NCI-H2107 treated with DMSO at 0.1 percent for 48 hours (cell line): ENCODE results near the gene RMDN3.

Source experiments
- DNase-seq: peaks from one replicate; lab custom pipeline; 2025; ENCODE audit not compliant: unreplicated experiment; lab: John Stamatoyannopoulos, UW

The RMDN3 gene

DNA sequence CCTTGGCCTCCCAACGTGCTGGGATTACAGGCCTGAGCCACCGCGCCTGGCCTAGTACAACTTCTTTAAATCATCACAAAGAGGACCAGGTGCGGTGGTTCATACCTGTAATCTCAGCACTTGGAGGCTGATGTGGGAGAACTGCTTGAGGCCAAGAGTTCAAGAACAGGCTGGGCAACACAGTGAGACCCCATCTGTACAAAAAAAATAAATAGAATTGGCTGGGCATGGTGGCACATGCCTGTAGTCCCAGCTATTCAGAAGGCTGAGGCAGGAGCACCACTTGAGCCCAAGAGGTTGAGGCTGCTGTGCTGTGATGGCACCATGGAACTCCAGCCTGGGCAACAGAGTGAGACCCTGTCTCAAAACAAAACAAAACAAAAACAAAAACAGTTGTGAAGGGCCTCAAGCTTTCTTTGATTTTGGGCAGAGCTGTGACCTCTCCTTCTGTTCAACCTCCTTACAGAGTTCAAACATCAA is 5.9 kb downstream of the RMDN3 start:
- no peak for DNase-seq

DNA sequence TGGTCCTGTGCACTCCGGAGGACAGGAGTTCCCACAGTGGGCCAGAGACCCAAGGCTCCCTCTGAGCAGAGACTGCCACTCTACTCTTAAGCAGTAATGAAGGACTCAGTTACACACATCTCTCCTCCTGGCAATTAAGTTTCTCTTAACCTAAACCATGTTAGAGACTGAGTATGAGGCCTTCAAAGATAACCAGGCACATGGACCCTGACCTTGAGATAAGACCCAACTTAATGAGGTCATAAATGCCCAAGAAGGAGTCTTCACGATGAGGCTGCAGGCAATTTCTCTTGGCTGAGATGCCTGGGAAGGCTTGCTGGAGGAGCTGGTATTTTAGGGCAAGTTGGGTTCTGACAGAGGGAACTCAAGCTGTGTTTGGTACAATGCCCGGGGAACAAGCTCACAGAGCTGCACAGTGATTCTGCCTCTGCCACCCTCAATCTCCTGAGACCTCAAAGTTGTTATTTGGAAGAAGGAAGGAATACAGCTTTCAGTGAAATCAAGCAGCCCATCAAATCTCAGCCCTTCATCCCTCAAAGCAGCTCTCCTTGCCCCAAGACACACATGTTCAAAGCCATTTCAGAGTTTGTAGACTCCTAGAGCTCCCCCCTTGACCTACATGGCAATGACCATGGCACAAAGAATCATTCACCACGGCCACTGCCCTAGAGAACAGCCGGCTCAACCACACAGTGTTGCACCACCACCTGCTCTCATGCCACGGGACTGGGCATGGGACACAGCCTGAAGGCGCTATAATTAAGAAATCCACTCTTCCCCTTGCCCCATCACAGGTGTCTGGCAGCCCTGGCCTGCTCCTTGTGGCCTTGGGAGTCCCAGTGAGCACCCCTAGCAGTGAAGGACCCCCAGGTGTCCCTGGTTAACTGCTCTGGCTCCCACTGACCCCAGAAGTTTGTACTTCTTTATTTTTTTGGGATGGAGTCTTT is 7.1 kb downstream of the RMDN3 start:
- DNase-seq = no peak

DNA sequence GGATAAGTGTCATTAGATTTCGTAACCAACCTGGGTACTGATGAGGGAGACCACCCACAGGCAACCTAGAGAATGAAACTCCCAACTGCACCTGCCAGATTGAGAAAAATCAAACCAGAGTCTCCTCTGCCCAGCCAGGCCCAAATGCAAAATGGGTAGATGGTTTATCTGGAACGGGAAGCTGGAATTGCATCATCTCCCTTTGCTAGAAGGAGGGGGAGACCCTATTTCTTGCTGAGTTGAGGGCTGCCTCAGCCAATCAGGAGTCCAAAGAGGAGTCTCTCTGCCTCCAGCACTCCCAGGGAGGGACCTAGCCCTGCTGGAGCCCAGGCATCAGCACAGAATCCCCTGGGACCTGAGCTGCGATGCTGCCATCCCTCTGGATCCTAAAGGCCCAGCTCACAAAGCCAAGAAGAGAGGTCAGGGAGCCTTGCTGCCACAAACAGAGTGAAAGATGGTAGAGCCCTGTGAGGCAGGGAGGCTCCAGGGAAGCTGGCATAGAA is 8.1 kb downstream of the RMDN3 start:
- DNase-seq = no peak

DNA sequence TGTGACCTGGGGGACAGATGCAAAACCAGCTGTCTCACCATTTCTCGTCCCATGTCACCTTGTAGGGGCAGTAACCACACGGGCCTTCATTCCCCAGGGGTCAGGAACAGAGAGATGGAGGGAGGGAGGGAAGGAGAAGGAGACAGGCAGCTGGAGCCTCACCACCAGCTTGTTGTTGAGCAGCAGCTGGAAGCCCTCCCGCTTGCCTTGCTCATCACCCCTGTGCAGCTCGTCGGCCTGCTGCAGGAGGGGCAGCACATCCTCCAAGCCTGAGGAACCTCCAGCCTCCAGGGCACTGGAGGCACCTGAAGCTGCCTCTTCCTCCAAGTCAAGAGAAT is 10.3 kb downstream of the RMDN3 start:
- DNase-seq = no peak

DNA sequence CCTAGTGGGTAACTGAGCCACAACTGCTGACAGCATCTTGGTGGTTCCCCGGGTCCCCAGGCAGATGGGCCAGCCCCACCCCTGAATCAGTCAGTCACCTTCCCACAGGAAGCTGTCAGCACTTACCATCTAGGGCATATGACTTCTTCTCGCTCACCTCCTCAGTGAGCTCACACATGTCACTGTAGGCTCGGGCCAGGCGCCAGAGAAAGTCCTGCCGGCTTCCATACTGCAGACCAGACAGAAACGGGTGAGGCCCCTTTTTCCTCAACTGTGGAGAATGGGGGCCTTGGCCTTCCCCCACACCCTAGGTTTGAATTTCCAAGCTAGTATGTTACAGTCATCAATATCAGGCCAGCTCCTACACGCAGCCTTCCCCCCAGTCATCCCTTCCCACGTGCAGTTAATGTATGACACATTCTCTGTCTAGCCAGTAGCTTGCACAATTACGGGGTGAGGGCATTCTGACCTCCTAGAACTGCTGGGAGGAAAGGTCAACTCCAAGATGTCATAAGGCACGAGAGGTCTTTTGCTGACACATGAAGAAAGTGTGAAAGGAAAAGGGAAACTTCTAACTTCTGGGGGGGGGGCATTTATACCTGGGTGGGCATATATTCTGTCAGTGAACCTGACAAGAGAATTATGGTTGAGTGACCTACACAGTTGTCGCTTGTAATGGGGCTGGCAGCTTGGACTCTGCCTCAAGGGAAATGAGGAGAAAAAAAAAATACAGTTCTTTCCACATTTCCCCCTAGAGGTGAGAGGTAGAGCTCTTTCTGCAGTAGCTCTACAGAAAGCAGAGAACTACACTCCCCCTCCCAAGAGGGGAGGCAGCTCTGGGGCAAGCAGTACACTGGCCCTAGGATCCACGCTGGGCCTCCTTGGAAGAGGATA is 10.9 kb downstream of the RMDN3 start:
- no peak for DNase-seq

DNA sequence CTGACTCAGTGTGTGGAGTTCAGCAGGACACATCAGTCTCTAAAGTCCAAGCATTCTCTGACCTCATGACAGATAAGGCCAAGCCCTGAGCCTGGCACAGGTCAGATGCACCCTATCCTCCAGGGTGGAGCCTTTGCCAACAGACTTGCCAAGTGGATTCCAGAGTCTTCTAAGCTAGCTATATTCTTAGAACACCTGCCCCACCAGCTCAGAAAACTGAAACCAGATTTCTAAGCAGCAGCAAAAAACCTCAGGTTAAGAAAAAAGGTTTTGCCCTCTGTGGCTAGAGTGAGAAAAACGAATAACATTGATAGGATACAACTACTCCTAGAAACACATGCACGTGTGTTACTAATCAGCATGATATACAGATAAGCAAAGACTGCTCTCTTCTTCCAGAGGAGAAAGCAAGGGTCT is 11.6 kb downstream of the RMDN3 start:
- DNase-seq = no peak

DNA sequence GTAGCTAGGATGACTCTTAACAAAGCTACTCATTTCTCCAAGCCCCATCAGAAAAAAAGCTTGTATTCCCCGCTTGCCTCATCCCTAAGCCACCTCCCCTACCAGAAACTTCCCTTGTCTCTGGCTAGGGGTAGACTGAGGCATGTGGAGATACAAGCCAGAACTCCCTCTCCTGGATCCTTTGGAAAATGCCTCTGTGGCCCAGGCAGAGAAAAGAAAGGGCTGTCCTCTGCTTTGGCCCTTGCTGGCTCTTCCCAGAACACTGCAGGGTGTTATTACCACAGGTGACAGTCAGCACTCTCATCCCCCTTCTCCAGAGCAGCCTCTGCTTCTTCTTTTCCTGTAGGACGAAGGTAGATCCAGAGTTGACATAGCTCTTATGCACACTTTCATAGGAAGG is 15.2 kb downstream of the RMDN3 start:
- DNase-seq = no peak

DNA sequence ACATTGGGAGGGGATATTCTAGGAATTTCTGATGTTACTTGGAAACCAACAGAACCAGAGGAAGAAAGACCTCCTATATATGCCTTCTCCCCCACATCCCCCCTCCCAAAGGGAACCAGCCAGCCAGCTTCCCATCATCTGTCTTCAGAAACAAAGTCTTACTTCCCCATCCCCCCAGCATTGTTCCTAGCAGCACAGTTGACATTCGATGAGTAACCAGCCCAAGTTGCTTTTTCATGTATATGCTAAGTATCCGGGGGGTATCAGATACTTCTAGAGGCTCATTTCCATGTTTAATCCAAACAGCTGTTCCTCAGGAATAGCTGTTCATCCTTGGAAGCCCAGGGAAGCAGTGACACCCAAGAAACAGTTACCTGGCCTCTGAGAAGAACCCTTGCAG is 16.0 kb downstream of the RMDN3 start:
- no peak for DNase-seq

DNA sequence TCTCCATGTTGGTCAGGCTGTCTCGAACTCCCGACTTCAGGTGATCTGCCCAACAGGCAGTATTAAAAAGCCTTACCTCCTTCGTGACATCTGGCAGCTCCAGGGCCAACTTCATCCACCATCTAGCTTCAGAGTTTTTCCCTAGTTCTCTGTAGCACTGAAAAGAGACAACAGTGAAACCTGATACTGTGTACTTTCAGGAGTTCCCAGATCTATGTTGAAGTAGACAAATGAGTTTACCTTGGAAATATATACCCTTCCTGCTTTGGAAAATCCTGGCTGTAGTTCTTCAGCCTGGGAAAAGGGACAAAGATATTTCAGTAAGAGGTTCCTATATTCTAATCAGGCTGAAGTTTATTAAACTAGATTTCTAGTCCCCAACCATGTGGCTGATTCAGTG is 18.0 kb downstream of the RMDN3 start:
- peak; percentile 29 for DNase-seq

DNA sequence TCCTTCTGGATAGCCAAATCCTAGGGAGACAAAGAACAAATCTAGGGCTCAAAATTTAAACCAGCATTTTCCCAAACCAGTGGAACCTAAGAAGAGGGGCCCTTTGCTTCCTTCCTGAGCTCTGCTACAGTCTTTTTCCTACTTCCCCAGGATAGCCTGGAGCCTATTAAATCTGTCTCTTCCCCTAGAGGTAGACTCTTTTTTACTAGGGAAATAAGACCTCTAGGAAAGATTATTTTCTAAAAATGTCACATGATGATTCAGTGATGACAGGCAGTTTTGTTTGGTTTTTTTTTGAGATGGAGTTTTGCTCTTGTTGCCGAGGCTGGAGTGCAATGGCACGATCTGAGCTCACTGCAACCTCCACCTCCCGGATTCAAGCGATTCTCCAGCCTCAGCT is 18.5 kb downstream of the RMDN3 start:
- no peak for DNase-seq

DNA sequence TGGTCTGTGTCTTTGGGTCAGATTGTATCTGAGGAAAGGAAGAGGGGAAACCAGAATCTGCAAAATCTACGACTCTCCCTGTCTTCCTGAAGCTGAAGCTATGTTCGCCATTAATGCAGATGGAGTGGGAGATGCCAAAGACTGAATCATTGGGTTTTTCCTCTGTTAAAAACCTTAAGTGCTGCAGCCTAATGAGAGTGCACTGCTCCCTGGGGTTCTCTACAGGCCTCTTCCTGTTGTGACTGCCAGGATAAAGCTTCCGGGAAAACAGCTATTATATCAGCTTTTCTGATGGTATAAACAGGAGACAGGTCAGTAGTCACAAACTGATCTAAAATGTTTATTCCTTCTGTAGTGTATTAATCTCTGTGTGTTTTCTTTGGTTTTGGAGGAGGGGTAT is 24.0 kb downstream of the RMDN3 start:
- no peak for DNase-seq

DNA sequence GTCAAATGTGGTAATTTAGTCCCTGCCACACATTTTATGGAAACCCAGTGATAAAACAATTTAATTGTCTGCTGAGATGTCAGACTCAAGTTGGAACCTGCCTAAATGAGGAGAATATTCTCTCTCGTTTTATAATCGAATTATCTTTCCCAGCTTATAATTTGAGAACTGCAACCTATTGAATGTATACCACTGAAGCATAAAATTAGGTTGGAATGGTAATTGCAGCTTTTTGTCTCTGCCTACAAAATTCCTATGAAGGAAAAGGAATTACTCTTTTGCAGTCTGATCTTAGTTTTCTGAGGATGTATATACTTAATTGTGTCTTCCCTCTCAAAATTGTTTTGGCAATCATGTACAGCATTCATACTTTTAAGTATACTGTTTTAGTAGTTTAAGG is 31.1 kb downstream of the RMDN3 start:
- no peak for DNase-seq

DNA sequence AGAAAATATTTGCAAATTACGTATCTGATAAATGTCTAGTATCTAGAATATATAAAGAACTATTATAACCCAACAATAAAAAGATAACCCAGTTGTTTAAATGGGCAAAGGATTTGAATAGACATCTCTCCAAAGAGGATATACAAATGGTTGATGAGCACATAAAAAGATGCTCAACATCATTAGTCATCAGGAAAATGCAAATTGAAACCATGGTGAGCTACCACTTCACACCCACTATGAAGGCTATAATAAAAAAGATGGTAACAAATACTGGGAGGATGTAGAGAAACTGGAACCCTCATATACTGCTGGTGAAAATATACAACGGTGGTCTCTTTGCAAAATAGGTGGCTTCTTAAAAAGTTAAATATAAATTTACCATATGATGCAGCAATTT is 32.1 kb downstream of the RMDN3 start:
- DNase-seq = no peak

DNA sequence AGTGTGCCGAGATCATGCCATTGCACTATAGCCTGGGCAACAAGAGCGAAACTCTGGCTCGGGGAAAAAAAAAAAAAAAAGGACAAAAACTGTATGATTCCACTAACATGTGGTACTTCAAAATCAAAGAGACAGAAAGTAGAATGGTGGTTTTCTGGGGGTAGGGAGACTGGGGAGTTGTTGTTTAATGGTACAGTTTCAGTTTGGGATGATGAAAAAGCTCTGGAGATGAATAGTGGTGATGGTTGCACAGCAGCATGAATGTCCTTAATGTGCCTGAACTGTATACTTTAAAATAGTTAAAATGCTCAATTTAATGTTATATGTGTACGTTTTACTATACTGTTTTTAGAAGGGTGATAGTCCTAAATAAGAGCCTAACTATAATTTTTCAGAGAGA is 32.7 kb downstream of the RMDN3 start:
- no peak for DNase-seq

DNA sequence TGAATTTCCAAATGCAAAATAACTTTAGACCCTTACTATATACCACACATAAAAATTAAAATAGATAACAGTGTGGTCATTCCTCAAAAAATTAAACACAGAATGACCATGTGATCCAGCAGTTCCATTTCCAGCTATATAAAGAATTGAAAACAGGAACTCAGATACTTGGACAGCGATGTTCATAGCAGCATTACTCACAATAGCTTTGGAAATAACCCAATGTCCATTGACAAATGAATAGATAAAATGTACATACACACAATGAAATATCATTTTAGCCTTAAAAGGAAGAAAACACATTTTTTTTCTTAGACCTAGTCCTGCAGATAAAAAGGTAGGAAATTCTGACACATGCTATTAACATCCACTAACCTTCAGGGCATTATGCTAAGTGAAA is 33.4 kb downstream of the RMDN3 start:
- no peak for DNase-seq

DNA sequence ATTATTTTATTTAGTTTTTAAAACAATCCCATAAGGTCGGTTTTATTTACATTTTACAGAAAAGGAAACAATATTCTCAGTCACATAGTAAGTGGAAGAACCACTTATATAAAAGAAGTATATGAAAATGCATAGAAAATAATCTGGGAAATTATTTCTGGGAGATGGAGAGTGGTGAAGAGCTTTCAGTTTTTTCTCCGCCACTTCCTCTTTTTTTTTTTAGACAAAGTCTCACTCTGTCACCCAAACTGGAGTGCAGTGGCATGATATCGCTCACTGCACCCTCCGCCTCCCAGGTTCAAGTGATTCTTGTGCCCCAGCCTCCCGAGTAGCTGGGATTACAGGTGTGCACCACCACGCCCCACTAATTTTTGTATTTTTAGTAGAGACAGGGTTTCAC is 38.9 kb downstream of the RMDN3 start:
- no peak for DNase-seq

DNA sequence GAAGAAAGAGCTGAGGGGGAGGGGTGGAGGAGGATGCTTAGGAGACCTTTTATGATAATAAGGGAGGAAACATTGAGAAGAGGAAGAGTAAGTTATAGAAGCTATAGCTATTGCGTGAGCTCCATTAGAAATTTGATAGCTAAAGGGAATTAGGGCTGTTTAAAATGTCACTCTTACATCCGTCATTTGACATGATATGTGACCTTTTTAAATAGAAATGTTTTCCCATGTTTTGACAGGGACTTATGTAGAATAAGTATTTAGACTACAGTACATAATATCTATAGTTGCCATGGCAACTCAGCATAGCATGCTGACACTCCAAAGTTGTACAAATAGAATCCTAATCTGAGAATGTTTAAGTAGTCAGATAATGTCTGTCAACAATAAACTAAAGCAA is 40.9 kb downstream of the RMDN3 start:
- no peak for DNase-seq

DNA sequence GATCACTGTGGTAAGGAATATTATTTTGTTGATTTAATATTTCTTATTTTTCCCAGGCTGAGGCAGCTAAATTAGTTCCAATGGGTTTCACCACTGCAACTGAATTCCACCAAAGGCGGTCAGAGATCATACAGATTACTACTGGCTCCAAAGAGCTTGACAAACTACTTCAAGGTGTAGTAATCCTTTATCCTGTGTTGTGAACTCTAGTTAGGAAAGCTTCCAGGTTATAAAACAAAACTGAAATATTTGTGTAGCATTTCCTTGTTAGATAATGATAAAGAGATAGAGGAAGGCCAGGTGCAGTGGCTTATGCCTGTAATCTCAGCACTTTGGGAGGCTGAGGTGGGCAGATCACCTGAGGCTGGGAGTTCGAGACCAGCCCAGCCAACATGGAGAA is 48.9 kb downstream of the RMDN3 start:
- DNase-seq = no peak

DNA sequence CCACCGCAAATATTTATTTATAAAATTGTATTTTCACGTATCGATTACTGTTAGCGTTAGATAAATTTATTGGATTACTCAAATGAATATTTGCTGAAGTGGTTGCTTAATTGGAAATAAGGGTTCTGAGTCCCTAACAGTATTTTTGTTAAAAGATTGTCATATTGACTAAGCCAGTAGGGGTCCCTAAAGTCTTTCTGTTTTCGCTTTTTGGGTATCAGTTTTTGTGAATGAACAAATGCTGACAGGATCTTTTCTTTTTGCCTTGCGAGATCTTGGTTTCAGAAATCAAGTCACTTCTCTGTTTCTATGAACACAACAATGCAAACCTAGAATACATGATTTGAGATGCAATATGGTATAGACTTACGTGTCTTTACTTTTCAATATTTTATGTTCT is 53.0 kb downstream of the RMDN3 start:
- no peak for DNase-seq

DNA sequence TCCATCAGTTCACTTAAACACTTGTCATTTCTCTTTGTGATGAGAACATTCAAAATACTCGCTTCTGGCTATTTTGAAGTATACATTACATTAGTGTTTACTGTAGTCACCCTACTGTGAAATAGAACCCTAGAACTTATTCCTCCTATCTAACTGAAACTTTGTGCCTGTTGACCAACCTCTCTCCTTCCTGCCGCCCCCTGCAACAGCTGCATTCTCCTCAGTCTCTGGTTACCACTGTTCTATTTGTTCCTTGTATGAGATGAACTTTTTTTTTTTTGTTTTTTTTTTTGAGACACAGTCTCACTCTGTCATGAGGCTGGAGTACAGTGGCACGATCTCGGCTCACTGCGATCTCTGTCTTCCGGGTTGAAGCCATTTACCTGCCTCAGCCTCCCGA is 57.1 kb downstream of the RMDN3 start:
- no peak for DNase-seq

DNA sequence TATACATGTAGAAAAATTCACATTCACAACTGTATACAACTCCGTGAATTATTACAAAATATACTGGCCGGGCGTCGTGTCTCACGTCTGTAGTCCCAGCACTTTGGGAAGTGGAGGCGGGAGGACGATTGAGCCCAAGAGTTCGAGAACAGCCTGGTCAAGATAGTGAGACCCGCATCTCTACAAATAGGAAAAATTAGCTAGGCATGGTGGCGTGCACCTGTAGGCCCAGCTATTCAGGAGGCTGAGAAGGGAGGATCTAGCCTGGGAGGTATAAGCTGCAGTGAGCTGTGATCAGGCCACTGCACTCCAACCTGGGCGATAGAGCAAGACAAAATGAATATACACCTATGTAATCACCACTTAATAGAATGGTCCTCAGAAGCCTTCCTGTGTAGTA is 58.8 kb downstream of the RMDN3 start:
- no peak for DNase-seq

DNA sequence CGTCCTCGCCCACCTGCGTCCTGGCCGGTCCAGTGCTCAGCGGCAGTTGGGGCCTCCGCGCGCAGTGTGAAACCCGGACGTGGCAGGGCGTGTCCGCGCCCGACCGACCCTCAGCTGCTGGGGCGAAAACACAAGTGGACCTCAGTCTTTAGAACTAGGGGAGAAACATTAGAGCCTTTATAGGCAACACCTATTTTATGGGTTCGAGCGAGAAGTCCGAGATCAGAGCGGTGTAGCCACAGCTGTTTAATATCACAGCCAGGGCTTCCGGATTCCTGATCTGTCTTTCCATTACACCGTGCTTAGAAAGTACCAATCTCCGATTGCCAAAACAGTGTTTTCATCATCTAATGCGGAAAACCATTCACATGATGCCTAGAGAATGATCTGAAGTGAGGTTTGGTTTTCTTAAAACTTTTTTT is 59.6 kb downstream of the RMDN3 start:
- no peak for DNase-seq
